Ovary (tissue), 9 donors: Measurements from ENCODE around the gene ZNF292. TPM values are rescaled to one million over a fixed set of nuclear protein-coding genes. Genes with fewer than 3 reads are reported as not detected.

ENCODE experiments used
- DNase-seq, 5 donors: peaks; one replicate each; pipeline ENCODE4 v3.0.0-alpha.2; 2019 to 2020
- H3K27ac ChIP-seq, 2 donors: fragments of 200-600 bp; one replicate each; pipeline versions ENCODE4 v1.5.1 to v1.8.0; 2019 to 2022
- H3K27me3 ChIP-seq: fragments of 200-600 bp; one replicate; pipeline ENCODE4 v1.8.0; 2022
- H3K36me3 ChIP-seq: fragments of 200-600 bp; sonication (generic); one replicate; pipeline ENCODE4 v1.5.1; 2019
- H3K4me1 ChIP-seq: one replicate; pipeline ENCODE4 v1.8.1; 2013; ENCODE audit warnings: mild to moderate bottlenecking, moderate library complexity; ENCODE audit not compliant: insufficient read depth
- H3K4me3 ChIP-seq: fragments of 200-600 bp; sonication (generic); one replicate; pipeline ENCODE4 v1.5.1; 2017
- H3K9me3 ChIP-seq, 2 donors: fragments of 200-600 bp in 1 of 2; sonication (generic) in 1 of 2; one replicate each; pipeline versions ENCODE4 v1.5.1 to v1.8.1; 2013 to 2019; ENCODE audit warnings: mild to moderate bottlenecking in 1 of 2, moderate library complexity in 1 of 2
- EP300 ChIP-seq: sonication (generic); formaldehyde crosslinking; IDR thresholded peaks from one replicate; pipeline ENCODE4 v1.6.1; 2017; ENCODE audit warnings: antibody characterized with exemption
- POLR2A ChIP-seq: fragments of 450-650 bp; IDR thresholded peaks from one replicate; pipeline ENCODE4 v1.6.1; 2017; ENCODE audit warnings: antibody characterized with exemption, mild to moderate bottlenecking, moderate library complexity
- WGBS, 3 donors: extraction: QIAGEN DNeasy Blood & Tissue Kit in 1 of 3; methylation state at CpG; one replicate each; pipeline versions ENCODE4 v1.1.5 to v1.1.7; 2013 to 2017; 5-methylcytosine and 5-hydroxymethylcytosine counted together
- intact Hi-C, 4 donors: fragments of 100-400 bp; cut with DNase I; formaldehyde crosslinking; loops; one replicate each; pipeline versions ENCODE4 v1.11.0 to v1.15.1; 2022 to 2023
- polyA plus RNA-seq, 2 donors: library from polyadenylated mRNA; stranded (reverse); fragments of 200-250 nt in 1 of 2; fragments of 350-450 nt in 1 of 2; fragmentation: Illumina TruSeq in 1 of 2; extraction: RNeasy Lipid Tissue Mini Kit (QIAGEN cat#74804) in 1 of 2; gene quantifications; one replicate each; pipeline ENCODE4 v1.2.3, GENCODE V29; 2013 to 2014
- total RNA-seq, 7 donors: library from RNA; depleted of rRNA in 2 of 7; stranded (reverse); fragments of >200 nt in 2 of 7; fragmentation: NEBNext Ultra II Directional in 3 of 7; extraction: Animal tissue kit (Norgen Biotek cat#: 25700) in 3 of 7; gene quantifications; one replicate each; pipeline versions ENCODE4 v1.1.0 to v1.2.4, GENCODE V29; 2016 to 2023
- TF ChIP-seq, protein P1 (sequence below), 3 donors: fragments of 450-650 bp in 2 of 3; fragments of 200-600 bp in 1 of 3; IDR thresholded peaks; one replicate each; pipeline versions ENCODE4 v1.5.1 to v1.8.0; 2016 to 2022; ENCODE audit warnings: antibody characterized with exemption in 3 of 3, mild to moderate bottlenecking in 1 of 3
- donor health status: DM: no; HTN: no; CAD: no; lungs with moderate emphysema.
- donor health status: DM: no; HTN: no; CAD: no.
- donor health status: Bipolar disorder and iron deficiency.
- donor health status: DM: yes; HTN: yes; CAD: no.
- donor health status: DM: no; HTN: no; CAD: no.
- donor health status: DM: yes; HTN: yes; CAD: no.

The ZNF292 gene
- total and polyA plus RNA-seq, 9 donors, result 8.5 to 158 (median 76.9) TPM

DNA sequence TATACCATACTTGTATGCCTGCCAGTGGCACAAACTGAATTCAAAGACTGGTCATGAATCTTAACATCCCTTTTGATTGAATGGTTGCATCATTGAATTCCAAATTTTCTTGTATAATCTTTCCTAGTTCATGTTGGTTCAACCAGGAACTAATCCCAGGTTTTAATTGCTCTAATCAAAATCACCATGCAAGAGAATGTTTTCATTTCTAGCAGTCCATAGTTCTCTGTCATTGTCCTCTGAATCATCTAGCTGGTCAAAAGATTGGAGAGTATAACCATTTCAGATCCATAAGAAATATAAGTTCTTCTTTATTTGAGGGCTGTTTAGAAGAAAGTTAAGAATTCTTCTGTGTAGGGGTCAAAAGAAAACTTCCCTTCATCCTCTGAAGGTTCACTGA, 57.2 kb downstream of the ZNF292 start:
- no peak overlapping the region for H3K27ac ChIP-seq
- H3K4me3 ChIP-seq, result no peak overlapping the region
- TF ChIP-seq POLR2A (no peak), EP300 (no peak)
- TF ChIP-seq, protein P1, sequence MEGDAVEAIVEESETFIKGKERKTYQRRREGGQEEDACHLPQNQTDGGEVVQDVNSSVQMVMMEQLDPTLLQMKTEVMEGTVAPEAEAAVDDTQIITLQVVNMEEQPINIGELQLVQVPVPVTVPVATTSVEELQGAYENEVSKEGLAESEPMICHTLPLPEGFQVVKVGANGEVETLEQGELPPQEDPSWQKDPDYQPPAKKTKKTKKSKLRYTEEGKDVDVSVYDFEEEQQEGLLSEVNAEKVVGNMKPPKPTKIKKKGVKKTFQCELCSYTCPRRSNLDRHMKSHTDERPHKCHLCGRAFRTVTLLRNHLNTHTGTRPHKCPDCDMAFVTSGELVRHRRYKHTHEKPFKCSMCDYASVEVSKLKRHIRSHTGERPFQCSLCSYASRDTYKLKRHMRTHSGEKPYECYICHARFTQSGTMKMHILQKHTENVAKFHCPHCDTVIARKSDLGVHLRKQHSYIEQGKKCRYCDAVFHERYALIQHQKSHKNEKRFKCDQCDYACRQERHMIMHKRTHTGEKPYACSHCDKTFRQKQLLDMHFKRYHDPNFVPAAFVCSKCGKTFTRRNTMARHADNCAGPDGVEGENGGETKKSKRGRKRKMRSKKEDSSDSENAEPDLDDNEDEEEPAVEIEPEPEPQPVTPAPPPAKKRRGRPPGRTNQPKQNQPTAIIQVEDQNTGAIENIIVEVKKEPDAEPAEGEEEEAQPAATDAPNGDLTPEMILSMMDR (IDR thresholded peaks at IDR 0.05), result no peak
- DNase-seq, result no peak
- H3K27me3 ChIP-seq, result no peaks in the 10 kb centered on the region
- intact Hi-C loops, result no loop called here
- H3K9me3 ChIP-seq, result no peaks in the 10 kb centered on the region
- peaks cover 7% of the 10 kb centered on the region for H3K4me1 ChIP-seq
- H3K36me3 ChIP-seq, result no peaks in the 10 kb centered on the region

DNA sequence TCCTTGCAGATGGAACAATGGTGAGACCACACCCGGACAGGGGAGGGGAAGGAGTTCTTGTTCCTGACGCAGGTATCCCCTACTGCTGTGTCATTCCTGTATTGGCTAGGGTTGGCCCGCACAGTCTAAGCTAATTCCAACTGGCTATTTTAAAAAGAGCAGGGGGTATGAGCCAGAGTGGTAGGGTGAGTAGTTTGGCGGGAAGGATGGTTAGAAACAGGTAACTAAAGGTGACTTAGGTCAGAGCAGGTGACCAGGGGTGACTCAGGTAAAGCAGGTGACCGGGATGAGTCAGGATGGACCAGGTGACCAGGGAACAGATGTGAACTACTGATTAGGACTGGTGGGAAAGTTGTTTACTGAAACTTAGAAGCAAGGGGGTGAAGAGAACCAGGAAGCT, 58.0 kb downstream of the ZNF292 start:
- Histone ChIP-seq H3K27me3 (no peaks in the 10 kb centered on the region), H3K4me3 (no peak overlapping the region), H3K9me3 (no peaks in the 10 kb centered on the region), H3K4me1 (peaks cover 7% of the 10 kb centered on the region), H3K36me3 (no peaks in the 10 kb centered on the region), H3K27ac (no peak overlapping the region)
- TF ChIP-seq, protein P1 (IDR thresholded peaks at IDR 0.05), result no peak
- TF ChIP-seq POLR2A (no peak), EP300 (no peak)
- intact Hi-C loops, result no loop called here
- 88 to 92% (median 91%) methylated on average over 5 of the region's 5 CpGs for whole genome bisulfite sequencing, 3 donors
- DNase-seq, result no peak

DNA sequence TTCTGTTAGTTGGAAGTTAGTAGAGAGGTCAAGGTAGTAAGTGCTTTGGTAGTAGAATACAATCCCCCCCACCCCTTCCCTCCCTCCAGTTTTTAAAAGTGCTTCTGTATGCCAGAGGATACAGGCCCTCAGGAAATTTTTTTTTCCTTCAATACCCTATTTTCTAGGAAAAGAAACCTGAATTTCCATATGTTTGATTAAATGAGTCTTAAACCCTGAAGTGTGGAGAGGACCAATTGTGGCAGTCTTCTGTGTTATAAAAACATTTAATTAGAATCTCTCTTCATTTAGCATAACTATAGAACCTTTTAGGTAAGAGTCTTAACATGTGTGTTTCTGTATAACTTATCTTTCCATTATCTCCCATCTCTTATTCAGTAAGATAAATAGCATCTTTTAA, 59.5 kb downstream of the ZNF292 start:
- peaks cover 7% of the 10 kb centered on the region for H3K4me1 ChIP-seq
- TF ChIP-seq EP300, result no peak
- no peak for TF ChIP-seq POLR2A
- TF ChIP-seq, protein P1 (IDR thresholded peaks at IDR 0.05), result no peak
- intact Hi-C loops, result no loop called here
- H3K36me3 ChIP-seq, result no peaks in the 10 kb centered on the region
- no peak overlapping the region for H3K27ac ChIP-seq
- DNase-seq, result no peak
- H3K27me3 ChIP-seq, result no peaks in the 10 kb centered on the region
- H3K4me3 ChIP-seq, result no peak overlapping the region
- no peaks in the 10 kb centered on the region for H3K9me3 ChIP-seq

DNA sequence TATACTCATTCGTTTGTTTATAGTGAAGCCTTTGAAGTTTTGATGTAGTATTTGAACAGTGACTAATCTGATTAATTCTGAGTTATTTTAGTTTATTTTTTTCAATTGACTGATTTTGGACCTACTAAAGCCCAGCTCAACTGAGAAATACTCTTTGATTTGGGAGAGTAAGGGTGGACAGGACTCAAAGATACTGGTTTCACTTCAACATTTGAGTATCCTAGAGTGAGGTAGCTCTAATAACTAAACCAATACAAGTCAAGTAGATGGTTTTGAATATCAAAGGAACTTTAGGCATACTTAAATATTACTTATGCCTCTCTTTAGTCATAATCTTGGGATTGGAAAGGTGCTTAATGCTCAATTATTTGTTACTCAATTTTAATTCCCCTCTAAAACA, 65.6 kb downstream of the ZNF292 start:
- WGBS, 3 donors, result 89 to 95% (median 93%) methylated on average over 1 of the region's 1 CpG
- intact Hi-C loops, result no loop called here

More for the DNA sequence above, 65.6 kb downstream of the ZNF292 start:
- H3K27ac ChIP-seq, result no peak overlapping the region
- TF ChIP-seq POLR2A (no peak), EP300 (no peak)
- TF ChIP-seq, protein P1 (IDR thresholded peaks at IDR 0.05), result no peak
- no peak overlapping the region for H3K4me3 ChIP-seq
- H3K4me1 ChIP-seq, result no peaks in the 10 kb centered on the region
- H3K9me3 ChIP-seq, result no peaks in the 10 kb centered on the region
- no peaks in the 10 kb centered on the region for H3K36me3 ChIP-seq
- no peaks in the 10 kb centered on the region for H3K27me3 ChIP-seq
- DNase-seq, result no peak
